GM12872 (cell line): ENCODE data around the gene C19orf25.

ENCODE experiments used
- CTCF ChIP-seq: IDR thresholded peaks from 3 replicates; pipeline ENCODE4 v1.5.1; 2011; ENCODE audit warnings: low read depth, mild to moderate bottlenecking, low read length, moderate library complexity; ENCODE audit not compliant: insufficient read depth

C19orf25 gene

GRCh38 chr19:1457031-1457739 is 21.8 kb downstream of the C19orf25 start:
- TF ChIP-seq CTCF = no peak

GRCh38 chr19:1456121-1456900 is 22.7 kb downstream of the C19orf25 start:
- no peak for TF ChIP-seq CTCF

- no peak for TF ChIP-seq CTCF
Observed at GRCh38 chr19:1455336-1456120, 23.5 kb downstream of the C19orf25 start.

GRCh38 chr19:1455002-1455335 is 24.0 kb downstream of the C19orf25 start:
- TF ChIP-seq CTCF = no peak

- no peak for TF ChIP-seq CTCF
Observed at GRCh38 chr19:1453525-1454364, 25.3 kb downstream of the C19orf25 start.

GRCh38 chr19:1452802-1453524 is 26.1 kb downstream of the C19orf25 start:
- TF ChIP-seq CTCF = no peak
